WTC11 (cell line): ENCODE data around the gene MYLK. TPM values are rescaled to one million over a fixed set of nuclear protein-coding genes. Genes with fewer than 3 reads are reported as not detected.

ENCODE experiments used
- ATAC-seq: fragments of 200-7000 bp; cut with Tn5 transposase; 2 replicates; pipeline ENCODE4 v1.10.0; 2021; ENCODE audit warnings: mild to moderate bottlenecking, moderate library complexity
- CTCF ChIA-PET: fragments of 300-600 bp; sonication (Branson Sonifier 250); formaldehyde crosslinking; loops from one replicate; lab custom pipeline; 2021; ENCODE audit warnings: antibody characterized with exemption; lab: Charles Lee
- POLR2A ChIA-PET: fragments of 350-600 bp; sonication (Branson Sonifier 250); formaldehyde crosslinking; loops from one replicate; lab custom pipeline; 2021; ENCODE audit warnings: antibody characterized with exemption; lab: Charles Lee
- DNase-seq: peaks from one replicate; pipeline ENCODE4 v3.0.0; 2021; ENCODE audit warnings: low spot score
- H3K27ac Mint-ChIP-seq: 2 replicates; pipeline ENCODE4 v1.8.0; 2021; ENCODE audit warnings: mixed read lengths
- H3K27me3 Mint-ChIP-seq: 2 replicates; pipeline ENCODE4 v1.8.0; 2021; ENCODE audit warnings: low read depth, mild to moderate bottlenecking, moderate library complexity, mixed read lengths
- H3K36me3 Mint-ChIP-seq: 2 replicates; pipeline ENCODE4 v1.8.0; 2021; ENCODE audit warnings: mixed read lengths
- H3K4me1 Mint-ChIP-seq: 2 replicates; pipeline ENCODE4 v1.8.0; 2022; ENCODE audit warnings: mixed read lengths
- H3K4me3 Mint-ChIP-seq: 2 replicates; pipeline ENCODE4 v1.8.0; 2021; ENCODE audit warnings: mild to moderate bottlenecking, moderate library complexity, mixed read lengths
- H3K9me3 Mint-ChIP-seq: 2 replicates; pipeline ENCODE4 v1.8.0; 2021; ENCODE audit warnings: mixed read lengths
- EMX1 ChIP-seq: fragments of 250-450 bp; sonication (Bioruptor Pico); IDR thresholded peaks from 2 replicates; pipeline ENCODE4 v1.8.0; 2021; ENCODE audit warnings: mild to moderate bottlenecking
- ESRRA ChIP-seq: sonication (generic); formaldehyde crosslinking; IDR thresholded peaks from 2 replicates; pipeline ENCODE4 v1.8.1; 2022; ENCODE audit warnings: mild to moderate bottlenecking, missing genetic modification reagents, borderline replicate concordance
- FOXP4 ChIP-seq: sonication (generic); formaldehyde crosslinking; IDR thresholded peaks from 2 replicates; pipeline ENCODE4 v1.8.0; 2022; ENCODE audit warnings: mild to moderate bottlenecking, missing genetic modification reagents
- GTF2I ChIP-seq: fragments of 250-450 bp; sonication (Bioruptor Pico); conservative IDR thresholded peaks from 2 replicates; pipeline ENCODE4 v1.4.0; 2021; ENCODE audit warnings: mild to moderate bottlenecking
- HMGXB4 ChIP-seq: sonication (generic); formaldehyde crosslinking; IDR thresholded peaks from 2 replicates; pipeline ENCODE4 v1.8.1; 2023; ENCODE audit warnings: mild to moderate bottlenecking, moderate library complexity, missing genetic modification reagents
- MLX ChIP-seq: sonication (generic); formaldehyde crosslinking; IDR thresholded peaks from 2 replicates; pipeline ENCODE4 v1.8.1; 2023; ENCODE audit warnings: mild to moderate bottlenecking, missing genetic modification reagents, moderate library complexity
- OVOL2 ChIP-seq: fragments of 250-450 bp; sonication (Bioruptor Pico); IDR thresholded peaks from 2 replicates; pipeline ENCODE4 v1.9.0; 2021; ENCODE audit warnings: mild to moderate bottlenecking, borderline replicate concordance
- PREB ChIP-seq: sonication (generic); formaldehyde crosslinking; IDR thresholded peaks from 2 replicates; pipeline ENCODE4 v1.8.1; 2022; ENCODE audit warnings: mild to moderate bottlenecking, missing genetic modification reagents, moderate library complexity, borderline replicate concordance
- RORB ChIP-seq: fragments of 250-450 bp; sonication (Bioruptor Pico); IDR thresholded peaks from 2 replicates; pipeline ENCODE4 v1.9.0; 2021; ENCODE audit warnings: mild to moderate bottlenecking
- SMAD3 ChIP-seq: sonication (generic); formaldehyde crosslinking; IDR thresholded peaks from 2 replicates; pipeline ENCODE4 v1.8.0; 2022; ENCODE audit warnings: missing genetic modification reagents, mild to moderate bottlenecking, borderline replicate concordance
- STAT6 ChIP-seq: sonication (generic); formaldehyde crosslinking; conservative IDR thresholded peaks from 2 replicates; pipeline ENCODE4 v1.8.1; 2023; ENCODE audit warnings: mild to moderate bottlenecking, low read depth, missing genetic modification reagents, moderate library complexity
- TP53 ChIP-seq: sonication (generic); formaldehyde crosslinking; IDR thresholded peaks from 2 replicates; pipeline ENCODE4 v1.8.1; 2023; ENCODE audit warnings: mild to moderate bottlenecking, missing genetic modification reagents
- ZNF138 ChIP-seq: sonication (generic); formaldehyde crosslinking; conservative IDR thresholded peaks from 2 replicates; pipeline ENCODE4 v1.8.1; 2022; ENCODE audit warnings: mild to moderate bottlenecking, moderate library complexity, missing genetic modification reagents
- ZNF317 ChIP-seq: sonication (generic); formaldehyde crosslinking; IDR thresholded peaks from 2 replicates; pipeline ENCODE4 v1.8.1; 2023; ENCODE audit warnings: low read depth, mild to moderate bottlenecking, moderate library complexity, missing genetic modification reagents, borderline replicate concordance
- ZNF423 ChIP-seq: fragments of 250-450 bp; sonication (Bioruptor Pico); IDR thresholded peaks from 2 replicates; pipeline ENCODE4 v2.1.2; 2022; ENCODE audit warnings: mild to moderate bottlenecking, moderate library complexity
- ZNF671 ChIP-seq: fragments of 250-450 bp; sonication (Bioruptor Pico); IDR thresholded peaks from 2 replicates; pipeline ENCODE4 v1.8.0; 2021; ENCODE audit warnings: mild to moderate bottlenecking
- total RNA-seq: library from RNA; stranded (reverse); gene quantifications from 3 replicates; pipeline ENCODE4 v1.2.3, GENCODE V29; 2021

MYLK gene
- total RNA-seq, 1 experiment from 2014 or later, result 10.4 TPM

GRCh38 chr3:123759871-123760270 lies 124.3 kb downstream of the MYLK start (continued):
- TF ChIP-seq GTF2I (CRISPR knock-in tag) (no peak), ZNF317 (CRISPR knock-in tag) (no peak), ZNF423 (no peak), ZNF671 (CRISPR knock-in tag) (no peak), RORB (no peak)
- TF ChIP-seq, all 79 proteins: peak for 0

- TF ChIP-seq ESRRA, result no peak
- no peaks in the 10 kb centered on the region for H3K4me1 Mint-ChIP-seq
- H3K36me3 Mint-ChIP-seq, result no peaks in the 10 kb centered on the region
- CTCF ChIA-PET, result no interaction called here
- no peaks in the 10 kb centered on the region; the same call in 1 of the 2 replicates for H3K9me3 Mint-ChIP-seq
- no peak overlapping the region for H3K4me3 Mint-ChIP-seq
- no peak overlapping the region for H3K27ac Mint-ChIP-seq
- H3K27me3 Mint-ChIP-seq, result no peaks in the 10 kb centered on the region
- DNase-seq (no peak), ATAC-seq (no peak)
- POLR2A ChIA-PET, result no interaction called here
Measured at GRCh38 chr3:123759311-123759710, 124.8 kb downstream of the MYLK start.

GRCh38 chr3:123758081-123758564 lies 126.0 kb downstream of the MYLK start:
- Mint-ChIP-seq H3K9me3 (no peaks in the 10 kb centered on the region; the same call in 1 of the 2 replicates), H3K4me1 (peaks cover 6% of the 10 kb centered on the region), H3K27ac (no peak overlapping the region), H3K36me3 (no peaks in the 10 kb centered on the region), H3K4me3 (no peak overlapping the region), H3K27me3 (no peaks in the 10 kb centered on the region)
- ChIA-PET CTCF (interaction anchor here (0.6 kb wide), 1 partner anchor 45 kb away, joined by 3 read pairs; no protein-coding TSS in a partner anchor), POLR2A (no interaction called here)
- ATAC-seq (no peak), DNase-seq (no peak)
- TF ChIP-seq EMX1, result no peak

GRCh38 chr3:123757281-123757940 lies 126.7 kb downstream of the MYLK start:
- no peaks in the 10 kb centered on the region; the same call in 1 of the 2 replicates for H3K9me3 Mint-ChIP-seq
- ATAC-seq, result no peak
- no peak overlapping the region for H3K4me3 Mint-ChIP-seq
- no peak for TF ChIP-seq STAT6 (CRISPR knock-in tag)
- TF ChIP-seq PREB, result no peak
- no peaks in the 10 kb centered on the region for H3K27me3 Mint-ChIP-seq
- H3K4me1 Mint-ChIP-seq, result peaks cover 6% of the 10 kb centered on the region
- ChIA-PET POLR2A (no interaction called here), CTCF (interaction anchor here (0.6 kb wide), 1 partner anchor 46 kb away, joined by 3 read pairs; no protein-coding TSS in a partner anchor)
- H3K27ac Mint-ChIP-seq, result no peak overlapping the region
- no peaks in the 10 kb centered on the region for H3K36me3 Mint-ChIP-seq
- no peak for DNase-seq

- no peaks in the 10 kb centered on the region for H3K27me3 Mint-ChIP-seq
- H3K36me3 Mint-ChIP-seq, result no peaks in the 10 kb centered on the region
- no peak overlapping the region for H3K4me3 Mint-ChIP-seq
- POLR2A ChIA-PET, result no interaction called here
- H3K9me3 Mint-ChIP-seq, result peaks cover 3% of the 10 kb centered on the region
- DNase-seq, result no peak
- CTCF ChIA-PET, result interaction anchor here (1.2 kb wide), 1 partner anchor 32 kb away, joined by 3 read pairs; no protein-coding TSS in a partner anchor
- H3K4me1 Mint-ChIP-seq, result peaks cover 8% of the 10 kb centered on the region
- H3K27ac Mint-ChIP-seq, result no peak overlapping the region
- no peak for ATAC-seq
- TF ChIP-seq EMX1, result no peak
- TF ChIP-seq TP53, result no peak
- TF ChIP-seq OVOL2 (CRISPR knock-in tag), result no peak
- TF ChIP-seq MLX (CRISPR knock-in tag), result no peak
- TF ChIP-seq ZNF138 (CRISPR knock-in tag), result no peak
- no peak for TF ChIP-seq HMGXB4 (CRISPR knock-in tag)
- TF ChIP-seq FOXP4, result no peak
- TF ChIP-seq SMAD3 (CRISPR knock-in tag), result no peak
Measured at GRCh38 chr3:123755501-123755900, 128.6 kb downstream of the MYLK start.
